ENCODE data around the gene FAM170B. TPM values are rescaled to one million over a fixed set of nuclear protein-coding genes. Genes with fewer than 3 reads are reported as not detected.

Gene FAM170B
- total RNA-seq, 1 experiment from 2014 or later: not detected

DNA sequence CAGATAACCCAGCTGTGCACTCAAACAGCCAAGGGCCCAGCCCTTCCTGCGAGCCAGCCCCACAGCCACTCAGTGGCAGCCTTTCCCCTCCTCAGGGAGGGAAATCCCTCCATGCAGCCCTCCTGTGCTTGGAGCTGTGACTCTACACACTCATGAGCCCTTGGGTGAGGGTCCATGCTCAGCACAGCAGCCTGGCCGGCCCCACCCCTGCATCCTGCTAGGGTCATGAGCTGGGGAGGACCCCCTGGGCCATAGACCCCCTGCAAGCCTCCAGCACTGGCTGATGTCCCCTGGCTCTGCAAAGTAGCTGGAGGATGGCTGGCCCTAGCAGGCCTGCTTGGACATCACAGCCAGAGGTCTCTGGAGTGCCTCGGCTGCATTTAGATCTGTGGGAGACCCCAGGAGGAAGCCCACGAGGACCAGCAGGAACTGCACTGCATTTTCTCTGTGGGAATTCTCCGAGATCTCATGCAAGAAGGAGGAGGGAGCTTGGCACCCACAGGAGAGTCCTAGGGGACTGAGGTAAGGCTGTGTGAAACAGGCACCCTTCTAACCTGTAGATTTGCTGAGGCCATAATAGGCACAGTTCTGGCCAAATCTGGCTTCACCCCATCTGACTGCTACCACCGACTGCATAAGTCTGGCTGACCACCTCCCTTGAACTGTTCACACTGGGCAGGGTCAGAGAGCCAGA lies 37.0 kb upstream of the FAM170B start:
- Histone ChIP-seq H3K4me3 (ENCODE audit: low read length) (no peak overlapping the region), H2AFZ (ENCODE audit: low read length) (no peak overlapping the region), H3K79me2 (ENCODE audit: low read length) (no peaks in the 10 kb centered on the region), H3K9me3 (ENCODE audit: low read length) (no peaks in the 10 kb centered on the region), H3K4me2 (ENCODE audit: low read length) (no peak overlapping the region), H3K27me3 (ENCODE audit: low read length) (peaks cover 10% of the 10 kb centered on the region; the same call in 1 of the 2 replicates), H4K20me1 (ENCODE audit: low read length) (no peaks in the 10 kb centered on the region), H3K27ac (ENCODE audit: low read length) (no peak overlapping the region), H3K4me1 (ENCODE audit: insufficient read depth, low read length) (no peaks in the 10 kb centered on the region), H3K36me3 (ENCODE audit: low read depth, low read length) (no peaks in the 10 kb centered on the region), H3F3A (ENCODE audit: low read length, unreplicated experiment) (no peaks in the 10 kb centered on the region), H3K9me2 (replicated peaks; ENCODE audit: low read length) (no peaks in the 10 kb centered on the region), H3K9ac (ENCODE audit: low read length) (no peak overlapping the region)
- ChIA-PET CTCF (no interaction called here), POLR2A (ENCODE audit: unreplicated experiment) (no interaction called here)
- BruUV-seq (replicated peaks): no TSS peak
- ATAC-seq: no peak
- intact Hi-C loops (cut with micrococcal nuclease): no loop called here
- TF ChIP-seq EZH2 (IDR thresholded peaks at IDR 0.05; ENCODE audit: low read length, unreplicated experiment): no peak
- TF ChIP-seq EZH2phosphoT487 (IDR thresholded peaks at IDR 0.05; ENCODE audit: borderline replicate concordance, low read length): no peak
- TF ChIP-seq, protein P1, sequence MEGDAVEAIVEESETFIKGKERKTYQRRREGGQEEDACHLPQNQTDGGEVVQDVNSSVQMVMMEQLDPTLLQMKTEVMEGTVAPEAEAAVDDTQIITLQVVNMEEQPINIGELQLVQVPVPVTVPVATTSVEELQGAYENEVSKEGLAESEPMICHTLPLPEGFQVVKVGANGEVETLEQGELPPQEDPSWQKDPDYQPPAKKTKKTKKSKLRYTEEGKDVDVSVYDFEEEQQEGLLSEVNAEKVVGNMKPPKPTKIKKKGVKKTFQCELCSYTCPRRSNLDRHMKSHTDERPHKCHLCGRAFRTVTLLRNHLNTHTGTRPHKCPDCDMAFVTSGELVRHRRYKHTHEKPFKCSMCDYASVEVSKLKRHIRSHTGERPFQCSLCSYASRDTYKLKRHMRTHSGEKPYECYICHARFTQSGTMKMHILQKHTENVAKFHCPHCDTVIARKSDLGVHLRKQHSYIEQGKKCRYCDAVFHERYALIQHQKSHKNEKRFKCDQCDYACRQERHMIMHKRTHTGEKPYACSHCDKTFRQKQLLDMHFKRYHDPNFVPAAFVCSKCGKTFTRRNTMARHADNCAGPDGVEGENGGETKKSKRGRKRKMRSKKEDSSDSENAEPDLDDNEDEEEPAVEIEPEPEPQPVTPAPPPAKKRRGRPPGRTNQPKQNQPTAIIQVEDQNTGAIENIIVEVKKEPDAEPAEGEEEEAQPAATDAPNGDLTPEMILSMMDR (conservative IDR thresholded peaks at IDR 0.05; ENCODE audit: low read depth, low read length): no peak
- DNase-seq: no peak

DNA sequence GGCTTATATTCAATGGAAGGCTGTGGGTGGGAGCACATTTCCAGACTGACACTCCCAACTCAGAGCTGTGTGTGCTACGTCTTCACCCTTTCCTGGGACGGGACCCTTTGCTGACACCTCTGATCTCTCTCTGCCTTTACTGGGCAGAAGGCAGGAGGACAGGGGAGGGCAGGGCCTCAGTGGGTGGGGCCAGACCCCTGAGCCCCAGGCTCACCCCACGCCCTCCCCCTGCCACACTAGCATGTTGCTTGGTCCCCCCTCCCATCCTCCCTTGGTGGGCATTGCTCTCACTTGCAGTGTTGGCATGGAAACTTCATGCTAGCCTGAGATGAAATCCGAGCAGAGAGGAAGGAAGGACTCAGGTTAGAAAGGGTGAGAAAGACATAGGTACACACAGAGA lies 36.0 kb upstream of the FAM170B start:
- Histone ChIP-seq H3K27me3 (ENCODE audit: low read length) (peaks cover 10% of the 10 kb centered on the region; the same call in 1 of the 2 replicates), H2AFZ (ENCODE audit: low read length) (no peak overlapping the region), H3K9me2 (replicated peaks; ENCODE audit: low read length) (no peaks in the 10 kb centered on the region), H3K9me3 (ENCODE audit: low read length) (no peaks in the 10 kb centered on the region), H3K36me3 (ENCODE audit: low read depth, low read length) (no peaks in the 10 kb centered on the region), H3F3A (ENCODE audit: low read length, unreplicated experiment) (no peaks in the 10 kb centered on the region), H3K79me2 (ENCODE audit: low read length) (no peaks in the 10 kb centered on the region), H3K27ac (ENCODE audit: low read length) (no peak overlapping the region), H4K20me1 (ENCODE audit: low read length) (no peaks in the 10 kb centered on the region), H3K4me1 (ENCODE audit: insufficient read depth, low read length) (no peaks in the 10 kb centered on the region), H3K9ac (ENCODE audit: low read length) (no peak overlapping the region), H3K4me3 (ENCODE audit: low read length) (no peak overlapping the region), H3K4me2 (ENCODE audit: low read length) (no peak overlapping the region)
- no peak for ATAC-seq
- intact Hi-C loops (cut with micrococcal nuclease): loop anchor here (10.0 kb wide), 1 partner anchor 185 kb away; no protein-coding TSS in a partner anchor
- BruUV-seq (replicated peaks): no TSS peak
- TF ChIP-seq EZH2phosphoT487 (IDR thresholded peaks at IDR 0.05; ENCODE audit: borderline replicate concordance, low read length): no peak
- TF ChIP-seq, protein P1 (conservative IDR thresholded peaks at IDR 0.05; ENCODE audit: low read depth, low read length): no peak
- no peak for TF ChIP-seq EZH2 (IDR thresholded peaks at IDR 0.05; ENCODE audit: low read length, unreplicated experiment)
- POLR2A ChIA-PET (ENCODE audit: unreplicated experiment): no interaction called here
- CTCF ChIA-PET: no interaction called here
- no peak for DNase-seq

DNA sequence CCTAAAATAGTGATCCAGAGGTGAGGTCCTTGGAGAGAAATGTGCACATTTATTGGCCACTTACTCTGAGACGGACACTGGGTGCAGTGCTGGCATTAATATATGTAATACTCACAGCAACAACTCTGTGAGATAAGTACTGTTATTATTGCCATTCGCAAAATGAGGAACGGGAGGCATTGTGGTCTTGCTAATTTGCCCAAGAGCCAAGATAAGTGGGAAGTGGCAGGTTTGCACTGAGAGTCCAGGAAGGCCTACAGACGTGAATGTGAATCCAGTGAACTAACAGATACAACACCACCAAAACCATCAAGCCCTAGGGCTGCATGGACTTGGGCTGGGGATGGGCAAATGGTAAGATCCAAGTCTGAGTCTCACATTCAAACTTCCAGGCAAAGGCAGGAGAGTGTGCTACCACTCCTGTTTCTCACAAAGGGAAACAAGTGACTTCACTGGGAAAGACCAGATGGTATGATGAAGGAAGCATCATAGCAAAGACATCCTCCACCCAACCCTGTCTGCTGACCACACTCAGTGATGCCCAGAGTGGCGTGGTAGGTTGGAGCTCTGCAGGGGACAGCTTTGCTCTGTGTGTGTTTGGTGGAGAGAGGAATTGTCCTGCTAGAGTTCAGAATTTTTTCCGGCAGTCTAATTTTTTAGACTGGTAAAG lies 35.1 kb upstream of the FAM170B start:
- peaks cover 10% of the 10 kb centered on the region; the same call in 1 of the 2 replicates for H3K27me3 ChIP-seq (ENCODE audit: low read length)
- H3K36me3 ChIP-seq (ENCODE audit: low read depth, low read length): no peaks in the 10 kb centered on the region
- H3K79me2 ChIP-seq (ENCODE audit: low read length): no peaks in the 10 kb centered on the region
- no peak overlapping the region for H2AFZ ChIP-seq (ENCODE audit: low read length)
- no peak overlapping the region for H3K4me2 ChIP-seq (ENCODE audit: low read length)
- no peaks in the 10 kb centered on the region for H3K9me2 ChIP-seq (replicated peaks; ENCODE audit: low read length)
- intact Hi-C loops (cut with micrococcal nuclease): loop anchor here (10.0 kb wide), 1 partner anchor 184 kb away; no protein-coding TSS in a partner anchor
- DNase-seq (no peak), ATAC-seq (no peak)
- no peaks in the 10 kb centered on the region for H4K20me1 ChIP-seq (ENCODE audit: low read length)
- ChIA-PET CTCF (no interaction called here), POLR2A (ENCODE audit: unreplicated experiment) (no interaction called here)
- no peaks in the 10 kb centered on the region for H3K9me3 ChIP-seq (ENCODE audit: low read length)
- TF ChIP-seq, protein P1 (conservative IDR thresholded peaks at IDR 0.05; ENCODE audit: low read depth, low read length): no peak
- no peak for TF ChIP-seq EZH2phosphoT487 (IDR thresholded peaks at IDR 0.05; ENCODE audit: borderline replicate concordance, low read length)
- no peak for TF ChIP-seq EZH2 (IDR thresholded peaks at IDR 0.05; ENCODE audit: low read length, unreplicated experiment)
- no peak overlapping the region for H3K4me3 ChIP-seq (ENCODE audit: low read length)
- no TSS peak for BruUV-seq (replicated peaks)
- H3K9ac ChIP-seq (ENCODE audit: low read length): no peak overlapping the region
- H3F3A ChIP-seq (ENCODE audit: low read length, unreplicated experiment): no peaks in the 10 kb centered on the region
- H3K4me1 ChIP-seq (ENCODE audit: insufficient read depth, low read length): no peaks in the 10 kb centered on the region
- H3K27ac ChIP-seq (ENCODE audit: low read length): no peak overlapping the region

All from PC-3 (cell line).